ENCODE measurements around the gene COG2. TPM values are rescaled to one million over a fixed set of nuclear protein-coding genes. Genes with fewer than 3 reads are reported as not detected.
"Not testable (repeated sequence)": the region's sequence is repeated elsewhere in the genome, so short reads cannot be mapped to it uniquely, and the experiment has no call there.

COG2 gene
- polyA plus RNA-seq, 1 donor from 2014 or later = 31.8 TPM

DNA sequence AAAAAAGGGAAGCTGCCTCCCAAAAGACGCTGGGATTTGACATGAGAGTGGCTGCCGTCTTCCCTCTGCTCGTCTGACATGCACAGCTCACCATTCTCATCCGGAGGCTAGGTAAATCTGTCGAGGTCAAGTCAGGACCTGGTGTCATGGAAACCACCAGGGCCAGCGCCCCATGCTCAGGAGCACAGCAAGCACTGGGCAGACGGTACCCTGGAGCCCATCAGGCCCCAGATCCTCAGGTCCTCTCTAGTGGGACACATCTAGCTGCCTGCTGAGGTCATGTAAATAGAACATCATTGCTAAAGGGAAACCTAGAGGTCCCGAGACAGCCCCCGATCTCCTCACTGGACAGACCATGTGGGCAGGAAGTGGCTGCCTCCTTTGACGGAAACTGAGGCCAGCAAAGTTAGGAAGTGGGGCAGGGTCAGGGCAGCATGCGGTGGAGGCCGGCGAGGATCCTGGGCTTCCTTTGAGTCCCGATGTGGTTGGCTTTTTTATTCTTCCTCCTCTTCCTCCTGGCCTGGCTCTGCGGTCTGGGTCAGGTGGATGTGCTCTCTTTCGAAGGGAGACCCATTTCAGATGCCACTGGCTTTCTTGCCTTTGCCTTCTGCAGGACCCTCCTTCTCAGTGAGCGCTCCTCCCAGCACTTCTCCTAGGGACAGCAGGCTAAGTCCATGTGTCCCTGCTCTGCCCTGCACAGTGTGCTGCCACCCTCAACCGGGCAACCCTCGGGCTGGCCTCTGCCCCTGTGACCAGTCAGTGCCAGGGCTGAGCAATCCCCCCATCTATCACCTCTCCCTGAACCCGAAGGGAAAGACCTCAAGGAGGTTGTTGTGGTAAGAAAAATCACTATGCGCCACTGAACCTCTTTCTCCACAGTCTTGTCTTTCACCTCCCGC is 65.7 kb downstream of the COG2 start:
- peak overlapping the region in 1 of 4 donors; percentile 47 for H3K4me3 Mint-ChIP-seq
- H3K9me3 Mint-ChIP-seq = peaks cover 0 to 2% (median 0%) of the 10 kb centered on the region in 3 donors
- peaks cover 6% of the 10 kb centered on the region for H3K36me3 Mint-ChIP-seq
- H3K27me3 Mint-ChIP-seq = peaks cover 6% of the 10 kb centered on the region
- no peak overlapping the region for H3K27ac Mint-ChIP-seq
- H3K4me1 Mint-ChIP-seq = peaks cover 0 to 2% (median 0%) of the 10 kb centered on the region in 3 donors

DNA sequence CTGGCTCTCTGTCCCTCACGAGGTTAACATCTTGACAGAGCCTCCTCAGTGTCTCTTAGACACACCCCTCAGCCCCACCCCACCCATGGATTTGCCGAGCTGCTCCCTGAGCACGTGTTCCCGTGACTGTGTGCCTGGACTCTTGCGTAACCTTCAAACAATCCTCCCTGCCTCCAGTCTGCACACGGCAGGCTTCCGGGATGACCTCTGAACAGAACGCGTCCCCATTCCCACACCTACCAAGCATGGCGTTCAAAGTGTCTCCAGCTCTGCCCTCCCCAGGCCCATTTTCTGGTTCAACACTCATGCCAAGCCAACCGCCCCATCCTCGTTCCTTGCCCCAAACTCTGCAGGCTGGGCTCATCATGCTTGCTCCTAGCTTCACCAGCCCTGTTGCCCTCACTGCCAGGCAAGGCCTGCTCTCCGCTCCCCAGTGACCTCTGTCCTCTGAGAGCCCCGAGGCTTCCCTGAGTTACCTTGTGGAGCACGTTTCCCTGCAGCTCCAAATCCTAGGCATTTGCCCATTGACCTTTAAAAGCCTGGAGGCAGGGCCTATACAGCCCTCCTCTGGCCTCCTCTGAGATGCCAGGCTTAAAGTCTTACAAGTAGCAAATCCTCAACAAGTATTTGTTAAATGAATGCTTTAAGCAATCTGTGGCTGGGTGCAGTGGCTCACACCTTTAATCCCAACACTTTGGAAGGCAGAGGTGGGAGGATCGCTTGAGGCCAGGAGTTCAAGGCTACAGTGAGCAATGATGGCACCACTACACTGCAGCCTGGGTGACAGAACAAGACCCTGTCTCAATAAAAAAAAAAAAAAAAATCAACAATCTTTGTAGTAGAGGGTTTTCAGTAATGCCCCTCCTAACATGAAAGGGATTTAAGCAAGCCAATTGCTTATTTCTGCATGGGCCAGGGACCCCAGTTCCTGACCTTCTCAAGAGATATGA is 66.6 kb downstream of the COG2 start:
- H3K27me3 Mint-ChIP-seq = peaks cover 8% of the 10 kb centered on the region
- peaks cover 6% of the 10 kb centered on the region for H3K36me3 Mint-ChIP-seq
- peaks cover 0 to 2% (median 0%) of the 10 kb centered on the region in 3 donors for H3K9me3 Mint-ChIP-seq
- H3K4me1 Mint-ChIP-seq = peaks cover 0 to 2% (median 0%) of the 10 kb centered on the region in 3 donors
- H3K27ac Mint-ChIP-seq = no peak overlapping the region
- H3K4me3 Mint-ChIP-seq = no peak overlapping the region

DNA sequence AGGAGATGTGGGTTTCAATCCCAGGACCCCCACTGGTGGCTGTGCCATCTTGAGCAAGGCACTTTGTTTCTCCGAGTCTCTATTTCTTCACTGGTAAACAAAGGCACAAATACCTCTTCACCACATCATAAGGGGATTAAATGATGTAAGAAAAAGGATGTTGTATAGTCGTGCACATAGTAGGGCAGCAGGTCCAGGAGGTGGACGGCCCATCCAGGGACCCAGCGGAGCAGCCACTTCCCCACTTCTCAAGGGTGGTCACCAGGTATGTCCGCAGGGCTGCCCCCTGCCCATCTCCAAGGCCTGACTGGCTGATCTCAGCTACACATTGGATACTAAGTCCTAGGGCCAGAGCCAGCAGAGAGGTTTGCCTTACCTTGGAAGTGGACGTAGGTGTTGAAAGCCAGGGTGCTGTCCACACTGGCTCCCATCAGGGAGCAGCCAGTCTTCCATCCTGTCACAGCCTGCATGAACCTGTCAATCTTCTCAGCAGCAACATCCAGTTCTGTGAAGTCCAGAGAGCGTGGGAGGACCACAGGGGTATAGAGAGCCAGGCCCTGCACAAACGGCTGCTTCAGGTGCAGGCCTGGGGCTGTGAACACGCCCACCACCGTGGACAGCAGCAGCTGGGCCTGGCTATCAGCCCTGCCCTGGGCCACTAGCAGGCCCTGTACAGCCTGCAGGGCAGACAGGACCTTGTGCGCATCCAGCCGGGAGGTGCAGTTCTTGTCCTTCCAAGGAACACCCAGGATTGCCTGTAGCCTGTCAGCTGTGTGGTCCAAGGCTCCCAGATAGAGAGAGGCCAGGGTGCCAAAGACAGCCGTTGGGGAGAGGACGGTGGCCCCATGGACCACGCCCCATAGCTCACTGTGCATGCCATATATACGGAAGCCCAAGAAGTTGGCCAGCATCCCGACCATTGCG is 67.6 kb downstream of the COG2 start:
- H3K4me1 Mint-ChIP-seq = peaks cover 0 to 2% (median 0%) of the 10 kb centered on the region in 3 donors
- peaks cover 6% of the 10 kb centered on the region for H3K36me3 Mint-ChIP-seq
- H3K9me3 Mint-ChIP-seq = peaks cover 0 to 1% (median 0%) of the 10 kb centered on the region in 3 donors
- H3K27me3 Mint-ChIP-seq = peaks cover 11% of the 10 kb centered on the region
- no peak overlapping the region for H3K4me3 Mint-ChIP-seq
- no peak overlapping the region for H3K27ac Mint-ChIP-seq

DNA sequence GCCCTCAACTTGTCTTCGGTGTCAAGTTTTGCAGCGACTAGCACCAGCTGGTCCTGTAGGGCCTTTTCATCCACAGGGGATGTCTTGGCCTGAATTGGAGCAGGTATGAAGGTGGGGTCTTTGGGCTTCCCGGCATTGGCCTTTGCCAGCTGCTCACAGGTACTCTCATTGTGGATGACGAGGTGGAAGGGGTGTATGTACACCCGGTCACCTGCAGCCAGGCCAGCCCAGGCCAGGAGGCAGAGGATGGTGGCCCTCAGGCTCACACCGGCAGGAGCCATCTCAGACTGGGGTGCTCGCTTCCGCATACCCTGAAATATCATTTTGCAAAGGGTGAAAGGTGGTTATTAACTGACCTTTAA is 68.2 kb downstream of the COG2 start:
- H3K36me3 Mint-ChIP-seq = peaks cover 6% of the 10 kb centered on the region
- H3K9me3 Mint-ChIP-seq = no peaks in the 10 kb centered on the region
- peaks cover 0 to 2% (median 0%) of the 10 kb centered on the region in 3 donors for H3K4me1 Mint-ChIP-seq
- no peak overlapping the region for H3K27ac Mint-ChIP-seq
- H3K27me3 Mint-ChIP-seq = peaks cover 11% of the 10 kb centered on the region
- no peak overlapping the region for H3K4me3 Mint-ChIP-seq

DNA sequence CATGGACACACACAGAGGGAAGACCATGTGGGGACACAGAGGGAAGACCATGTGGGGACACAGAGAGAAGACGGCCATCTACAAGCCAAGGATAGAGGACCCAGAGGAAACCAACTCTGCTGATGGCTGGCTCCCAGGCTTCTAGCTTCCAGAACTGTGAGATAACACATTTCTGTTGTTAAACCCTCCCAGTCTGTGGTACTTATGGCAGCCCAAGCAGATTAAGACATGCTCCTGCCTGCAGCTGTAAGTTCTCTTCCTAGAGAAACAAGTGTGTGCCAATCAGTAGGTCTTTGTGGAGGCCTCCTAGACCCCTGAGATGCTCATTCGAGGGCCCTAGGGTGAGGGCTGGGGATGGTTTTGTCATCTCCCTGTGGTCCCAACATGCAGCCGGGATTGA is 69.0 kb downstream of the COG2 start:
- Mint-ChIP-seq H3K27me3 (peaks cover 11% of the 10 kb centered on the region), H3K36me3 (peaks cover 6% of the 10 kb centered on the region), H3K27ac (no peak overlapping the region), H3K9me3 (peaks cover 0 to 3% (median 0%) of the 10 kb centered on the region in 3 donors), H3K4me1 (peaks cover 0 to 2% (median 0%) of the 10 kb centered on the region in 3 donors), H3K4me3 (no peak overlapping the region)

DNA sequence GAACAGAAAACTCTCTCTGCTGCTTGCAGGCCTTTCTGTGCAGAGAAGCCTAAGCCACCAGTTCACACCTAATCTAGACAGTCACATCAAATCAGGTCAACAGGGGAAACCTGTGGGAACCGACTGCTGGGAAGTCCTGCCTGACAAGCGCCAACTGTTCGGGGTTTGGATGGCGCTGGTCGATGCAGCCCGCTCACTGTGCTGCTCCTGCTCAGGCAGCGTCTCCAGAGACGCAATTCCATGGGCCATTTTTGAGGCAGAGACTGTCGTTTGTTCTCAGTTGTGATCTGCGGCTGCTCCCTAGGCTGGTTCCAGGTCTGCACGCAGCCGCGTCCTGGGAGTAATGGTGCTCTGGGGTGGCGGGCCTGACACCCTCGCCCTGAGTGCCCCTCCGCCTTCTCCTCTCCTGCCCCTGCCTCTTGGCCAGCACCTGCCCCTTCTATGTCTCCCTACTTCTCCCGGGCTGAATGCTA is 70.2 kb downstream of the COG2 start:
- peaks cover 5 to 7% (median 5%) of the 10 kb centered on the region in 3 donors for H3K9me3 Mint-ChIP-seq
- peaks cover 6% of the 10 kb centered on the region for H3K36me3 Mint-ChIP-seq
- no peak overlapping the region for H3K27ac Mint-ChIP-seq
- no peak overlapping the region for H3K4me3 Mint-ChIP-seq
- peaks cover 12% of the 10 kb centered on the region for H3K27me3 Mint-ChIP-seq
- peaks cover 0 to 2% (median 0%) of the 10 kb centered on the region in 3 donors for H3K4me1 Mint-ChIP-seq

DNA sequence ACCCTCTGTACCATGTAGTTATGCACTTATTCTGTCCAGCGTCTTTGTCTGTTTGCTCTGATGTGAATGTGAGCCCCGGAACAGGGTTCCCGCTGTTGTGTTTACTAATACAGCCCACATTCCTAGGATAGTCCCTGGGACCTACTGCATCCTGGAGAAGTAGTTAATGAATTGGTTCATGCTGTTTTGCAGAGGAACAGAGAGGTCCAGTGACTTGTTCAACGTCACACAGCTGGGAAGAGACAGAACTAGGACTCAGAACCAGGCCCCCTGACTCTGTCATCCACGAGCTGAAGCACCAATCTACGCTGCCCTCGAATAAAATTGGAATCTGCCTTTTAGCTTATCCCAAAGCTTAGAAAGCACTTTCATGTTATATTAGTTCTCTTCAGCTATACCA is 70.9 kb downstream of the COG2 start:
- H3K4me1 Mint-ChIP-seq = no peaks in the 10 kb centered on the region
- no peak overlapping the region for H3K27ac Mint-ChIP-seq
- H3K4me3 Mint-ChIP-seq = peak overlapping the region in 1 of 4 donors; percentile 19
- H3K9me3 Mint-ChIP-seq = peaks cover 5 to 7% (median 5%) of the 10 kb centered on the region in 3 donors
- H3K36me3 Mint-ChIP-seq = peaks cover 6% of the 10 kb centered on the region
- peaks cover 10% of the 10 kb centered on the region for H3K27me3 Mint-ChIP-seq

DNA sequence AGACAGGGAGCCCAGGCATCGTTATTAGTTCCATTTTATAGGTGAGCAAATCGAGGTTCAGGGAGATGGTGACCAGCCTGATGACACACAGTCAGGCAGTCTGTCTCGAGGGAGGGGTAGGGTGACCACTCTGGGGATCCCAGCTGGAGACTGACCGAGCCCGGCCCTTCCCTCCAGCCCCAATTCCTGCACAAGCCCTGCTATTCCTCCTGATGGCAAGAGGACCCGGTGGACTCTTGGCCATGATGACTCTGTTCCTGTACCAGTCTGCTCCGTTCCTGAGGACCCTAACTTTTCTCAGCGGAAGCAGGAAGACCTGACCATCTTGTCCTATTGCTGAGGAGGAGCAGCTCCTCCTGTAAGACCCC is 71.2 kb downstream of the COG2 start:
- Mint-ChIP-seq H3K4me3 (no peak overlapping the region), H3K27ac (no peak overlapping the region), H3K9me3 (peaks cover 5 to 7% (median 5%) of the 10 kb centered on the region in 3 donors), H3K27me3 (peaks cover 10% of the 10 kb centered on the region), H3K4me1 (no peaks in the 10 kb centered on the region), H3K36me3 (peaks cover 3% of the 10 kb centered on the region)

DNA sequence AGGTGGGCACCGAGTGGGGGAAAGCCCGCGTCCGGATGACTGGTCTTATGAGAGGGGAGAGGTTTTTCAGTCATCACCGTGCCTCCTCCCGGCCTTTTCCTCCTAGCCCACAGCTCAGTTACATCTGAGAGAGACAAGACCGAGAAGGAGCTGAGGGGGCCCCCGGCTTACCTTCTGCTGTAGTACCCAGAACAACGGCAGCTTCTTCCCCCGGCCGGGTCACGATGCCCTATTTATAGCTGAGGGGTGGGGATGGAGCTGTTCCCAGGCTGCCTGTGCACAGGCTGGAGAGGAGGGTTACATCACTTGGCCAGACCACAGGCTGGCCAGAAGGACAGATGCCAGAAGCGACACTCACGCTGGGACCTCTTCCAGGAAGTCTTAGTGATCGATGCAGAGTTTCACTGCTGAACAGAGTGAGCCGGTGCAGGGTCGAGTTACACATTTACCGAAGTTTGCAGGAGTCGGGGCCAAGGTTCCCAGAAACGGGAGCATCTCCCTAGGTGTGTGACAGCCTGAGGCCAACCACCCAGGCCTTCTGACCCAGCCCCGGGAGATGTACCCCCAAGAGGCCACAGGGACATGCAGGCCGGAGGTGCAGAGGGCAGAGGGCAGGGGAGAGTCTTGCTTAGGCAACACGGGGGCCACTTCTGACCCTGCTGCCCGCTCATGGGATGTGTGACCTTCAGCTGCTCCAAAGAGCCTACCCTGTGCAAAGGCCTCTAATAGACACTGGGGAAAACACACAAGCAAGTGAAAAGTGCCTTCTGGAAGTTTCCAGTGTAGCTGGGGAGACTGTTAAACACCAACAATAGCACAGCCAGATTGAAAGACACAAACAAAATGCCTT is 71.9 kb downstream of the COG2 start, which contains the start of gene AGT:
TSS of gene AGT (minus strand) at position 208 of the 850 bp plus-strand sequence. CDS start 3,299 bp downstream, outside the sequence.
- Mint-ChIP-seq H3K9me3 (peaks cover 5 to 7% (median 5%) of the 10 kb centered on the region in 3 donors), H3K27ac (no peak within 1 kb of the TSS), H3K4me3 (peak within 1 kb of the TSS in 2 of 4 donors; percentile 19 to 24), H3K4me1 (no peaks in the 10 kb centered on the region), H3K36me3 (no peaks in the 10 kb centered on the region), H3K27me3 (peaks cover 10% of the 10 kb centered on the region)

DNA sequence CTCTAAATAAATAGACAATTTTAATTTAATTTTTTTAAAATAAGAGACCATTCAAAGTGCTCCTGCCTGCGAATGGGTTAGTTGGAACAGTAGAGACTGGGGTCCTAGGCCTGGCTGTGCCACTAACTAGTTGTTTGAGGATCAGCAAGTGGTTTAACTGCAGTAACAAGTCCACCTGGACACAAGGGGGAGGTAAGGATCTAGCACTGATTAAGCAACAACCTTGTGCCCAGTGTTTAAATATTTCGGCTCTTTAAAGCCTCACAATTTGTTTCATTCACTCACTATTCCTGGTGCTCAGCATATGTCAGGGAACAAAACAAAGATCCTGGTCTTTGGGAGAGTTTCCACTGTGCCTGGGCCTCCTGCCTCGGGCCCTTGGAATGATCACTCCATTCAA is 73.2 kb downstream of the COG2 start:
- no peaks in the 10 kb centered on the region for H3K4me1 Mint-ChIP-seq
- H3K36me3 Mint-ChIP-seq = no peaks in the 10 kb centered on the region
- H3K4me3 Mint-ChIP-seq = no peak overlapping the region
- no peak overlapping the region for H3K27ac Mint-ChIP-seq
- H3K27me3 Mint-ChIP-seq = peaks cover 10% of the 10 kb centered on the region
- H3K9me3 Mint-ChIP-seq = peaks cover 5 to 7% (median 5%) of the 10 kb centered on the region in 3 donors

DNA sequence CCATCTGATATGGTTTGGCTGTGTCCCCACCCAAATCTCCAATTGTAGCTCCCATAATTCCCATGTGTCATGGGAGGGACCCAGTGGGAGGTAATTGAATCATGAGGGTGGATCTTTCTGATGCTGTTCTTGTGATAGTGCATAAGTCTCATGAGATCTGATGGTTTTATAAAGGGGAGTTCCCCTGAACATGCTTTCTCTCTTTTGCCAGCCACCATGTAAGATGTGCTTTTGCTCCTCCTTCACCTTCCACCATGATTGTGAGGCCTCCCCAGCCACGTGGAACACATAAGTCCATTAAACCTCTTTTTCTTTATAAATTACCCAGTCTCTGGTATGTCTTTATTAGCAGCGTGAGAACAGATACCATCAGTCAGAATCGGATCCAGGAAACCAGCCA is 74.2 kb downstream of the COG2 start:
- H3K4me1 Mint-ChIP-seq, H3K27me3 Mint-ChIP-seq, H3K36me3 Mint-ChIP-seq, H3K4me3 Mint-ChIP-seq, H3K27ac Mint-ChIP-seq: not testable (repeated sequence)
- peaks cover 5 to 10% (median 8%) of the 10 kb centered on the region in 3 donors for H3K9me3 Mint-ChIP-seq

DNA sequence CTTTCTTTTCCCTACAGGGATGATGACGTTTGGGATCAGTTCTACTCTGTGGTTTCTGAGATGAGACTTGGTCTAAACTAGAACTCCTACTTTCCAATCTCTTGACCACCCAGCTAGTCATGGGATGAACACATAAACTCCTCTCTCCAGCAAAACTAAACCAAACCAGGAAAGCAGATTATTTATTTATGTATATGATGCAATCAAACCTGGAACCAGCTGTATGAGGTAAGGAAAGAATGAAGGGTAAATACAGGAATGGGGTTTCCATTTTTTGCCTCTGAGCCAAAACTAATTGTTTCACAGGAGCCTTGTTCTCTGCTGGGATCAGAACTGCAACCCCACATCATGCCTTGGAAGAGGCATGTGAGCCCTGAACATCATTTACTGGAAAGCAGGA is 75.0 kb downstream of the COG2 start:
- Mint-ChIP-seq H3K27me3 (peaks cover 10% of the 10 kb centered on the region), H3K27ac (no peak overlapping the region), H3K4me3 (no peak overlapping the region), H3K9me3 (peaks cover 5 to 13% (median 11%) of the 10 kb centered on the region in 3 donors), H3K36me3 (no peaks in the 10 kb centered on the region), H3K4me1 (no peaks in the 10 kb centered on the region)

DNA sequence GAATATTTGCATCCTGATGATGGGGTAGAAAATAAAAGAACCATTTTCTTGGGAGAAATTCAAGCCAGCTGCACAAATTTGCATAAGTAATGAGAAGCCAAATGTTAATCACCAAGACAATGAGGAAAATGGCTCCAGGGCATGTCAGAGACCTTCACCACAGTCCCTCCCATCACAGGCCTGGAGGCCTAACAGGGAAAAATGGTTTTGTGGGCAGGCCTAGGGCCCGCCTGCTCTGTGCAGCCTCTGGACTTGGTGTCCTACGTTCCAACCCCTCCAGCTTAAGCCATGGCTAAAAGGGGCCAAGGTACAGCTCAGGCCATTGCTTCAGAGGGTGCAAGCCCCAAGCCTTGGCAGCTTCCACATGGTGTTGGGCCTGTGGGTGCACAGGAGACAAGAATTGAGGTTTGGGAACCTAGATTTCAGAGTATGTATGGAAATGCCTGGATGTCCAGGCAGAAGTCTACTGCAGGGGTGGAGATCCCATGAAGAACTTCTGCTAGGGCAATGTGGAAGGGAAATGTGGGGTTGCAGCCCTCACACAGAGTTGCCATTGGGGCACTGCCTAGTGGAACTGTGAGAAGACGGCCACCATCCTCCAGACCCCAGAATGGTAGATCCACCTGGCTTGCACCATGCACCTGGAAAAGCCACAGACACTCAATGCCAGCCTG is 79.7 kb downstream of the COG2 start:
- H3K4me1 Mint-ChIP-seq, H3K36me3 Mint-ChIP-seq, H3K27ac Mint-ChIP-seq, H3K27me3 Mint-ChIP-seq, H3K4me3 Mint-ChIP-seq: not testable (repeated sequence)
- H3K9me3 Mint-ChIP-seq = peaks cover 3 to 13% (median 7%) of the 10 kb centered on the region in 3 donors

Data from IgD-negative memory B cell (primary cell).